HepG2 (cell line): ENCODE measurements around the gene PLEKHG4B. TPM values are rescaled to one million over a fixed set of nuclear protein-coding genes. Genes with fewer than 3 reads are reported as not detected.

Experiments
- AKAP8 ChIP-seq: sonication (generic); formaldehyde crosslinking; IDR thresholded peaks from 2 replicates; pipeline ENCODE4 v1.5.1; 2020; ENCODE audit warnings: mild to moderate bottlenecking, missing genetic modification reagents
- JARID2 ChIP-seq: sonication (generic); formaldehyde crosslinking; IDR thresholded peaks from 2 replicates; pipeline ENCODE4 v1.8.1; 2023; ENCODE audit warnings: missing genetic modification reagents, inconsistent platforms; ENCODE audit not compliant: insufficient replicate concordance
- SMAD9 ChIP-seq: sonication (generic); formaldehyde crosslinking; IDR thresholded peaks from 2 replicates; pipeline ENCODE4 v1.5.1; 2020; ENCODE audit warnings: mild to moderate bottlenecking, missing genetic modification reagents
- ZNF629 ChIP-seq: sonication (generic); formaldehyde crosslinking; conservative IDR thresholded peaks from 2 replicates; pipeline ENCODE4 v1.5.0; 2020; ENCODE audit warnings: missing genetic modification reagents
- polyA plus RNA-seq, 8 experiments: library from polyadenylated mRNA; depleted of rRNA in 3 of 8; stranded (reverse) in 7 of 8; unstranded in 1 of 8; fragments of >200 nt; fragmentation: Illumina TruSeq in 4 of 8; extraction: Trizol in 4 of 8; gene quantifications; 2 replicates each; pipeline versions ENCODE4 v1.2.1 to v1.2.3, GENCODE V29; 2011 to 2016; ENCODE audit warnings: low read depth in 4 of 8, missing spikeins in 1 of 8, mixed read lengths in 1 of 8; ENCODE audit not compliant: insufficient read depth in 1 of 8
- total RNA-seq, 5 experiments: library from RNA; depleted of rRNA; stranded (reverse); fragments of >200 nt; fragmentation: Illumina TruSeq; extraction: Trizol; gene quantifications; 2 replicates each; pipeline ENCODE4 v1.2.3, GENCODE V29; 2016; ENCODE audit warnings: low read depth in 1 of 5
- TF ChIP-seq, protein P1 (sequence below): IDR thresholded peaks from 2 replicates; pipeline ENCODE4 v1.6.1; 2016; ENCODE audit warnings: missing biosample characterization, missing genetic modification reagents, low read depth
- TF ChIP-seq, protein P2 (sequence below): sonication (generic); formaldehyde crosslinking; IDR thresholded peaks from 2 replicates; pipeline ENCODE4 v1.4.0; 2020; ENCODE audit warnings: missing genetic modification reagents
- TF ChIP-seq, protein P3 (sequence below): sonication (generic); formaldehyde crosslinking; IDR thresholded peaks from 2 replicates; pipeline ENCODE4 v1.5.0; 2020; ENCODE audit warnings: mild to moderate bottlenecking, missing genetic modification reagents, moderate library complexity

PLEKHG4B gene
- total and polyA plus RNA-seq, 2 of the 13 experiments (the other 11 are each of a cell fraction or from before 2014, with no cell fraction given), result 0.09 TPM; not detected in 1

DNA sequence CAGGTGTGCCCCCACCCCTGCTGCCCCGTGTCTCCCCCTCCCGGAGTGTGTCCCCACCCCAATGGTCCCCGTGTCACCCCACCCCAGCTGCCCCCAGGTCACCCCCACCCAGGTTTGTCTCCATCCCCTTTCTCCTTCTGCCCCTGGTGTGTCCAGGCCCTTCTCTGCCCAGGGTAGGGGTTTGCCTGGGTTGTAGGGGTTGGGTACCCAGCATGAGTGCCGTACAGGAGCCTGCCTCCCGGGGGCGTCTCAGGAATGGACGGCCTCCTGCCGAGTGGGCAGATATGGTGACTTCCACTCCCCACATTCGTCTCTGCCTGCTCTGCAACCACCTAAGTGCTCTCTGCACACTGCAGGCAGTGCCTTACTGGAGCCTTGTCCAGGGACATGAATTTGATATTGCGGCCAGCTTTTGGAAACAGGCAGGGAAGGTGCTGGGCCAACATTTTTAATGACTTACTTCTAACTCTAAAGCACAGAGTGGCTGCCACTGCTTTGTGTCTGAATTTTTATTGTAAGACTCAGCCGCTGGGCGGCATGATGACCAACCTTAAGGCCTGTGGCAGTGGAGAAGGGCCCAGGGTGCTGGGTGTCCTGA is 106.0 kb downstream of the PLEKHG4B start (continued):
- TF ChIP-seq, protein P1, sequence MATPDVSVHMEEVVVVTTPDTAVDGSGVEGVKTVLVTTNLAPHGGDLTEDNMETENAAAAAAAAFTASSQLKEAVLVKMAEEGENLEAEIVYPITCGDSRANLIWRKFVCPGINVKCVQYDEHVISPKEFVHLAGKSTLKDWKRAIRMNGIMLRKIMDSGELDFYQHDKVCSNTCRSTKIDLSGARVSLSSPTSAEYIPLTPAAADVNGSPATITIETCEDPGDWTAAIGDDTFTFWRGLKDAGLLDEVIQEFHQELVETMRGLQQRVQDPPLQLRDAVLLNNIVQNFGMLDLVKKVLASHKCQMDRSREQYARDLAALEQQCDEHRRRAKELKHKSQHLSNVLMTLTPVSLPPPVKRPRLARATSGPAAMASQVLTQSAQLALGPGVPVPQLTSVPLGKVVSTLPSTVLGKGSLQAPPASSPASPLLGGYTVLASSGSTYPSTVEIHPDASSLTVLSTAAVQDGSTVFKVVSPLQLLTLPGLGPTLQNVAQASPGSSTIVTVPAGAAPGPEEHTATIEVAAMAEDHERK (CRISPR knock-in tag), result no peak
- TF ChIP-seq AKAP8 (CRISPR knock-in tag), result no peak
- TF ChIP-seq, protein P2, sequence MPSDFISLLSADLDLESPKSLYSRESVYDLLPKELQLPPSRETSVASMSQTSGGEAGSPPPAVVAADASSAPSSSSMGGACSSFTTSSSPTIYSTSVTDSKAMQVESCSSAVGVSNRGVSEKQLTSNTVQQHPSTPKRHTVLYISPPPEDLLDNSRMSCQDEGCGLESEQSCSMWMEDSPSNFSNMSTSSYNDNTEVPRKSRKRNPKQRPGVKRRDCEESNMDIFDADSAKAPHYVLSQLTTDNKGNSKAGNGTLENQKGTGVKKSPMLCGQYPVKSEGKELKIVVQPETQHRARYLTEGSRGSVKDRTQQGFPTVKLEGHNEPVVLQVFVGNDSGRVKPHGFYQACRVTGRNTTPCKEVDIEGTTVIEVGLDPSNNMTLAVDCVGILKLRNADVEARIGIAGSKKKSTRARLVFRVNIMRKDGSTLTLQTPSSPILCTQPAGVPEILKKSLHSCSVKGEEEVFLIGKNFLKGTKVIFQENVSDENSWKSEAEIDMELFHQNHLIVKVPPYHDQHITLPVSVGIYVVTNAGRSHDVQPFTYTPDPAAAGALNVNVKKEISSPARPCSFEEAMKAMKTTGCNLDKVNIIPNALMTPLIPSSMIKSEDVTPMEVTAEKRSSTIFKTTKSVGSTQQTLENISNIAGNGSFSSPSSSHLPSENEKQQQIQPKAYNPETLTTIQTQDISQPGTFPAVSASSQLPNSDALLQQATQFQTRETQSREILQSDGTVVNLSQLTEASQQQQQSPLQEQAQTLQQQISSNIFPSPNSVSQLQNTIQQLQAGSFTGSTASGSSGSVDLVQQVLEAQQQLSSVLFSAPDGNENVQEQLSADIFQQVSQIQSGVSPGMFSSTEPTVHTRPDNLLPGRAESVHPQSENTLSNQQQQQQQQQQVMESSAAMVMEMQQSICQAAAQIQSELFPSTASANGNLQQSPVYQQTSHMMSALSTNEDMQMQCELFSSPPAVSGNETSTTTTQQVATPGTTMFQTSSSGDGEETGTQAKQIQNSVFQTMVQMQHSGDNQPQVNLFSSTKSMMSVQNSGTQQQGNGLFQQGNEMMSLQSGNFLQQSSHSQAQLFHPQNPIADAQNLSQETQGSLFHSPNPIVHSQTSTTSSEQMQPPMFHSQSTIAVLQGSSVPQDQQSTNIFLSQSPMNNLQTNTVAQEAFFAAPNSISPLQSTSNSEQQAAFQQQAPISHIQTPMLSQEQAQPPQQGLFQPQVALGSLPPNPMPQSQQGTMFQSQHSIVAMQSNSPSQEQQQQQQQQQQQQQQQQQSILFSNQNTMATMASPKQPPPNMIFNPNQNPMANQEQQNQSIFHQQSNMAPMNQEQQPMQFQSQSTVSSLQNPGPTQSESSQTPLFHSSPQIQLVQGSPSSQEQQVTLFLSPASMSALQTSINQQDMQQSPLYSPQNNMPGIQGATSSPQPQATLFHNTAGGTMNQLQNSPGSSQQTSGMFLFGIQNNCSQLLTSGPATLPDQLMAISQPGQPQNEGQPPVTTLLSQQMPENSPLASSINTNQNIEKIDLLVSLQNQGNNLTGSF (CRISPR knock-in tag), result no peak
- TF ChIP-seq ZNF629 (CRISPR knock-in tag), result no peak
- TF ChIP-seq, protein P3, sequence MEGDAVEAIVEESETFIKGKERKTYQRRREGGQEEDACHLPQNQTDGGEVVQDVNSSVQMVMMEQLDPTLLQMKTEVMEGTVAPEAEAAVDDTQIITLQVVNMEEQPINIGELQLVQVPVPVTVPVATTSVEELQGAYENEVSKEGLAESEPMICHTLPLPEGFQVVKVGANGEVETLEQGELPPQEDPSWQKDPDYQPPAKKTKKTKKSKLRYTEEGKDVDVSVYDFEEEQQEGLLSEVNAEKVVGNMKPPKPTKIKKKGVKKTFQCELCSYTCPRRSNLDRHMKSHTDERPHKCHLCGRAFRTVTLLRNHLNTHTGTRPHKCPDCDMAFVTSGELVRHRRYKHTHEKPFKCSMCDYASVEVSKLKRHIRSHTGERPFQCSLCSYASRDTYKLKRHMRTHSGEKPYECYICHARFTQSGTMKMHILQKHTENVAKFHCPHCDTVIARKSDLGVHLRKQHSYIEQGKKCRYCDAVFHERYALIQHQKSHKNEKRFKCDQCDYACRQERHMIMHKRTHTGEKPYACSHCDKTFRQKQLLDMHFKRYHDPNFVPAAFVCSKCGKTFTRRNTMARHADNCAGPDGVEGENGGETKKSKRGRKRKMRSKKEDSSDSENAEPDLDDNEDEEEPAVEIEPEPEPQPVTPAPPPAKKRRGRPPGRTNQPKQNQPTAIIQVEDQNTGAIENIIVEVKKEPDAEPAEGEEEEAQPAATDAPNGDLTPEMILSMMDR, result no peak
- TF ChIP-seq SMAD9 (CRISPR knock-in tag), result no peak
- TF ChIP-seq JARID2 (CRISPR knock-in tag), result no peak
